Gastroesophageal sphincter (tissue), 3 donors: ENCODE results near the gene NEO1.

Source experiments
- EP300 ChIP-seq: sonication (generic); formaldehyde crosslinking; IDR thresholded peaks from one replicate; pipeline ENCODE4 v1.6.1; 2017; ENCODE audit warnings: antibody characterized with exemption, mild to moderate bottlenecking
- POLR2A ChIP-seq, 2 donors: fragments of 450-650 bp; IDR thresholded peaks; one replicate each; pipeline ENCODE4 v1.6.1; 2017; ENCODE audit warnings: antibody characterized with exemption in 2 of 2, mild to moderate bottlenecking in 2 of 2, moderate library complexity in 1 of 2
- POLR2AphosphoS5 ChIP-seq: sonication (generic); formaldehyde crosslinking; IDR thresholded peaks from one replicate; pipeline ENCODE4 v1.6.1; 2017; ENCODE audit warnings: antibody characterized with exemption
- TF ChIP-seq, protein P1 (sequence below), 4 experiments: fragments of 200-600 bp in 2 of 4; fragments of 450-650 bp in 2 of 4; sonication (generic) in 1 of 4; IDR thresholded peaks; one replicate each; pipeline ENCODE4 v1.5.1; 2017 to 2019; ENCODE audit warnings: antibody characterized with exemption in 4 of 4, mild to moderate bottlenecking in 2 of 4, moderate library complexity in 2 of 4

DNA sequence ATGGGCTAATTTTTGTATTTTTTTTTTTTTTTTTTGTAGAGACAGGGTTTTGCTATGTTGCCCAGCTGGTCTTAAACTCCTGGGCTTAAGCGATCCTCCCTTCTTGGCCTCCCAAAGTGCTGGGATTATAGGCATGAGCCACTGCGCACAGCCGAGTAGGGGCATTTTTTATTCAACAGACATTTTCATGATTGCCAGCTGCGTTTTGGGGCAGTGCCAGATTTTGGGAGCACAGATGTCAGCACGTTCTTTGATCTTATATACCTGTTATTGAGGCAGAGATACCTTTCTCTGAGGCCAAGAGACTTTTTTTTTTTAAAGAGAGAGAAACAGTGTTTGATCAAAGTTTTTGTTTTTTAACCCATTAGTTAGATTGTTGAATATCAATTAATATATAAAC is 16.8 kb downstream of the NEO1 start:
- TF ChIP-seq, protein P1, sequence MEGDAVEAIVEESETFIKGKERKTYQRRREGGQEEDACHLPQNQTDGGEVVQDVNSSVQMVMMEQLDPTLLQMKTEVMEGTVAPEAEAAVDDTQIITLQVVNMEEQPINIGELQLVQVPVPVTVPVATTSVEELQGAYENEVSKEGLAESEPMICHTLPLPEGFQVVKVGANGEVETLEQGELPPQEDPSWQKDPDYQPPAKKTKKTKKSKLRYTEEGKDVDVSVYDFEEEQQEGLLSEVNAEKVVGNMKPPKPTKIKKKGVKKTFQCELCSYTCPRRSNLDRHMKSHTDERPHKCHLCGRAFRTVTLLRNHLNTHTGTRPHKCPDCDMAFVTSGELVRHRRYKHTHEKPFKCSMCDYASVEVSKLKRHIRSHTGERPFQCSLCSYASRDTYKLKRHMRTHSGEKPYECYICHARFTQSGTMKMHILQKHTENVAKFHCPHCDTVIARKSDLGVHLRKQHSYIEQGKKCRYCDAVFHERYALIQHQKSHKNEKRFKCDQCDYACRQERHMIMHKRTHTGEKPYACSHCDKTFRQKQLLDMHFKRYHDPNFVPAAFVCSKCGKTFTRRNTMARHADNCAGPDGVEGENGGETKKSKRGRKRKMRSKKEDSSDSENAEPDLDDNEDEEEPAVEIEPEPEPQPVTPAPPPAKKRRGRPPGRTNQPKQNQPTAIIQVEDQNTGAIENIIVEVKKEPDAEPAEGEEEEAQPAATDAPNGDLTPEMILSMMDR (IDR thresholded peaks at IDR 0.05): no peak
- TF ChIP-seq EP300 (no peak), POLR2AphosphoS5 (no peak), POLR2A (IDR thresholded peaks at IDR 0.05) (no peak)
